GM21526 (cell line): ENCODE measurements around the gene ZNF205.
A peak's percentile ranks its signal among the peaks of the same experiment; 100 is the strongest.

ENCODE experiments used
- ATAC-seq: cut with Tn5 transposase; IDR thresholded peaks from one replicate; pipeline ENCODE4 v1.9.1; 2021; ENCODE audit warnings: moderate library complexity; ENCODE audit not compliant: unreplicated experiment, low FRiP score

The ZNF205 gene

DNA sequence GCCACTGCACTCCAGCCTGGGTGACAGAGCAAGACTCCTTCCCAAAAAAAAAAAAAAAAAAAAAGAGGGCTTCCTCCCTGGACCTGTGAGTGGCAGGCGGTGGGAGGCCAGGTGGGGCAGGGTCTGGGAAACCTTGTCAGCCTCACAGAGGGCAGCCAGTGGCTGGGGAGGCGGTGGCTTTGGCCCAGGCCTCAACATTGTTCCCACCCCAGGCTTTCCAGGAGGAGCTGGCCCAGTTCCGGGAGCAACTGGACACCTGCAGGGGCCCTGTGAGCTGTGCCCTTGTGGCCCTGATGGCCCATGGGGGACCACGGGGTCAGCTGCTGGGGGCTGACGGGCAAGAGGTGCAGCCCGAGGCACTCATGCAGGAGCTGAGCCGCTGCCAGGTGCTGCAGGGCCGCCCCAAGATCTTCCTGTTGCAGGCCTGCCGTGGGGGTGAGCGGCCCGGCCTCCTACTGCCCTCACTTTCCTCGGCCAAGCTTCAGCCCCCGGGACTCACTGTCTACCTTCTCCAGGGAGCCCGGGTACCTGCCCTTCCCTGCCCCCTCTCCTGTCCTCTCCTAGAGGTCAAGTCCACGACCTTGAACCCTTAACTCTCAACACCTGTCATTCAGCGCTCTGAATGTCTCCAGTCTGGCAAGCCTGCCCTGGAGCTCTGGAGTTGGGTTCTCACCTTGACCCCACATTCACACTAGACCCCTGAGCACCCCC lies 34.8 kb downstream of the ZNF205 start:
- no peak for ATAC-seq

DNA sequence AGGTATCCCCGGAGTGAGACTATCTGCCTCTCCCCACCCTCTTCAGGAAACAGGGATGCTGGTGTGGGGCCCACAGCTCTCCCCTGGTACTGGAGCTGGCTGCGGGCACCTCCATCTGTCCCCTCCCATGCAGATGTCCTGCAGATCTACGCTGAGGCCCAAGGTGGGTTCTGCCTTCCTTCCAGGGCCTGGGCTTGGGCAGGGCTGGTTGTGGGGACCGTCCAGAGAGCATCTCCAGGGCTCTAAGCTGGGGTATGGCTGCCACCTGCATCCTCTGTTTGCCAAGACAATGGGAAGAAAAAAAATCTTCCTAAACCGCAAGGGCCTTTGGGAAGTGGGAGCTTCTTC lies 35.3 kb downstream of the ZNF205 start:
- ATAC-seq = no peak

DNA sequence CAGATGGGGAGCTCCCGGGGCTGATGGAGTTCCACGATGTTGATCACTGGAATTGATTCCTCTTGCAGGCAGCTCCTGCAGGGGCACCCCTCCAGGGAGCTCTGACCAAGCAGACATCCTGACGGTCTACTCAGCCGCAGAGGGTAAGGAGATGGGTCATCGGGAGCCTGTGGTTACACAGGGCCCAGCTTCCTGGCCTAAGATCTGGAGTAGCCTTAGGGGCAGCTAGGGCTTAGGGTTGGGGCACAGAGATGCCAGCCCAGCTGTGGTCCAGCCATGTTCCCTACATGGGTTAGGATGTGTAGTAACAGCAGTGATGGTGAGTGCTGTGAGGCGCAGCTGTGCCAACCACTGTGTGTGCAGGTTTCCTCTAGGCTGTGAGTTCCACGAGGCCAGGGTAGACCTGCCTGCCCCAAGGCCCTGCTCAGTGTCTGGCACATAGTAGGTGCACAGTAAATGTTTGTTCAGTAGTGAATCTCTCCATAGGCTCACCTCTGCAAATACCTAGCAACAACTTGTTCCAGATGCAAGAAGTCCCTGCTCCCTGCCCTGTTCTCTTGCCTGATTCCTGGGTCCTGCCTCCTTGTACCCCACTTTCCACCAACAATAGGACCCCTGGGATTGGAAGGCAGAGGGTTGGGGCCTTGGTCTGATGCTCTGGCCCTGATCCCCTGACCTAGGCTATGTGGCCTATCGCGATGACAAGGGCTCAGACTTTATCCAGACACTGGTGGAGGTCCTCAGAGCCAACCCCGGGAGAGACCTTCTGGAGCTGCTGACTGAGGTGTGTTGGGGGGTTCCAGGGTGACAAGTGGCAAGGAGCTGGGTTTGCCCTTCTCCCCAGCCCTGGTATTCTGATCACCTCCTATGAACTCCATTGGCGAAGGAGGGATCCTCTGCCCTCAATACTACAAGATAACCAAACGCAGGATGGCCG lies 36.1 kb downstream of the ZNF205 start:
- no peak for ATAC-seq

DNA sequence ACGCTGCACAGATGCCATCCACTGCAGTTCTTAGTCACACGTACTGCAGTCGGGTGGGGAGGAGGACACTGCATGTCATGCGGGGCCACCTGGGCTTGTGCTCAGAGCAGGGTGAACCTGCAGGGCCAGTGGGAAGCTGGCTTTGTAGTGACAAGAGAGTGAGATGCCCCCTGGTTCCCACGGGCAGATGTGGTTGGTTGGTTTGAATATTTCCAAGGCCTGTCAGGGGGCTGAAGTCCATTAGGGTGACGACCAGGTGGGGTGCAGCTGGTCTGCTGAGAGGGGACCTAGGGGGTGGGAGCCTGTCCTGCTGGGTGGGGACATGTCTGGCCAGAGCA lies 36.8 kb downstream of the ZNF205 start:
- ATAC-seq = no peak

DNA sequence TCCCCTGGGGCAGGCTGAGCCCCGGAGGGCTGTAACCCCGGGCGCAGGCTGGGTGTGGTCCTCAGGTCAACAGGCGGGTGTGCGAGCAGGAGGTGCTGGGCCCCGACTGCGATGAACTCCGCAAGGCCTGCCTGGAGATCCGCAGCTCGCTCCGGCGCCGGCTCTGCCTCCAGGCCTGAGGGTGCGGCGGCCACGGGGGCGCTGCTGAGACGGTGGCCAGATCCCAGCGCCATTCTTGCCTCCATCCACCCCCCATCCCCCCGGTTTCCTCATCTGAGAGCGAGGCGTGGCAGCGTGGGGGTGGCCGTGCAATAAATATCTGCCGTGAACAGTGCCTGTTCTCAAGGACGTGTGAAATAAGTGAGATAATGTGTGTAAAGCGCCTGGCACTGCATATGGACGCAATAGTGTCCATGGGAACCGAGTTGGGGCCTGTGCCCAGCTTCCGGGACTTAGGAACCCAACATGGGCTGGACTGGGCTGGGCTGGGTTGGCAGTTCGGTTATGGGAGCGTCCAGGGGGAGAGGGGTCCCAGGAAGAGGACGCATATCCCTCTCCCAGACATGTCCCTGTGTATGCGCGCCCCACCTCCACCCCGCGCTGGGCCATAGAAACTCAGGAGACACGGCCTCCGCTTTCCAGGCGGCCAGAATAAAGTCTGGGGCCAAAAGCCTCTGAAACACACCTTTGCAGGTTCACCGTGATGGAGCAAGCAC lies 37.4 kb downstream of the ZNF205 start:
- peak; percentile 3 for ATAC-seq

DNA sequence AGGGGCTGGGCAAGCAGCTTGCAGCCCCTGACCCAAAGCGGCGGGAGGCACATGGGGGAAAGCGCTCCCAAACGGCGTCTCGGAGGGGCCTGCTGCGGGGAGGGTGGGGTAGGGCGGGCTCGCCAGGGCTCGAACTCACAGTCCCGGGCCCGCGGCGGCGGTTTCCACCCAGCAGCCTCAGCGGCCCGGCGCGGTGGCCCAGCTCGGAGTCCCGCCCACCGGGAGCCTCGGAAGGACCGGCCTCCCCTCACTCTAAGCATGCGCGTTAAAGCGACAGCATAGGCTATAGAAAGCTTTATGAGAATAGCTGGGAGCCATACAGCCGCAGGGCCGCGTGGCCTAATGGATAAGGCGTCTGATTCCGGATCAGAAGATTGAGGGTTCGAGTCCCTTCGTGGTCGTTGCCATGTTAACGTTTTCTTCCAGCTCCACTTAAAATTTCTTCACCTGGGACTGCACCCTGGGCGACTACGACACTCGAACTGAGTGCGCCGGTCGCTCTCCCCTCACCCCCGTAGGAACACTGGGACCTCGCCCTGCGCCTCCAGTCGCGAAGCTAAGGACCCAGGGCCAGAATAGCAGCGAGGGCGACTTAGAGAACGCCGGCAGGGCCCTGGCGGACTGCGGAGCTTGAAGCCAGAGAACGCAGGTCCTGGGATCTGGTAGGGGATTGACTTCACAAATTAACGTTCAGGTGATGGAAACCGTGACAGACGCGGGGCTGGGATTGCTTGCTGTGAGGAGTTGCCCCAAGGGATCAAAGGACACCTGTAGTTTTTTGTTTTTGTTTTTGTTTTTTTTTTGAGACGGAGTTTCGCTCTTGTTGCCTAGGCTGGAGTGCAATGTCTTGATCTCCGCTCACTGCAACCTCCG lies 38.2 kb downstream of the ZNF205 start:
- ATAC-seq = peak; percentile 60

DNA sequence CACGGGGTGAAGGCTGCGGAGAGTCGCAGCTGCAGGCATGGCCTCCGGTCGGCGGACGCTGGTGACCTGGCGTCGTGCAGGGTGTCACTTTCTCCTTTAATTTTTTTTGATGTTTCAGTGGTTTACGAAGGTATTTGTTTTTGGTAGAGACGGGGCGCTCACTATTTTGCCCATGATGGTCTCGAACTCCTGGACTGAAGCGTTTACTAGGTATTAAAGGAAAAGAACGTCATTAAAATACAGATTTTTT lies 39.6 kb downstream of the ZNF205 start:
- ATAC-seq = no peak

DNA sequence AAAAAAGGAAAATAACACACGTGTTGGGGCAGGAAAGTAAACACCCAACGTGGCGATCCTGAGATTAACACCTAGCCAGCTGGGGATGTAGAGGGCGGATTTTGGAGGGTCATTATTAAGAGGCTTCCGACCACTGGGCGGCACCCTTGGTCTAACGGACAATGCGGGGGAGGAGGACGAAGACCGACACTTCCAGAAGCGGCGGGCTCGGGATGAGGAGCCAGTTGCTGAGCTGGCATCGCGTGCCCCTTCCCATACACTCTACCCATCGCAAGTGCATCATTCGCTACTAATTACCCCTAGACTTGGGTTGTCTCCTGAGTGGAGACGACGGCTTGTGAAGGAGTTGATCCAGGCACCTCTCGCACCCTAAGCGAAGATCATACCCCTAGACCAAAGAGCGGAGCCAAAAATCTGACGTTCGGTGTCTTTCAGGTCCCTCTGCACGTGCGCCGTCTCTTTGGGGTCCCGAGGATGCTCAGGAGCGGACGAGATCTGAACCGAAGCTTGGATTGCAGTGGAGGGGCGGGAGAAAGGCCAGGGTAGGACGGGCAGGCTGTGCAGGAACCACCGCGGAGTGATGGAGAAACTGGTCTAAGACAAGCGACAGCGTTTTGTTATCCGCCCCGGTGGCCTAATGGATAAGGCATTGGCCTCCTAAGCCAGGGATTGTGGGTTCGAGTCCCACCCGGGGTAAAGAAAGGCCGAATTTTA lies 40.0 kb downstream of the ZNF205 start:
- no peak for ATAC-seq

DNA sequence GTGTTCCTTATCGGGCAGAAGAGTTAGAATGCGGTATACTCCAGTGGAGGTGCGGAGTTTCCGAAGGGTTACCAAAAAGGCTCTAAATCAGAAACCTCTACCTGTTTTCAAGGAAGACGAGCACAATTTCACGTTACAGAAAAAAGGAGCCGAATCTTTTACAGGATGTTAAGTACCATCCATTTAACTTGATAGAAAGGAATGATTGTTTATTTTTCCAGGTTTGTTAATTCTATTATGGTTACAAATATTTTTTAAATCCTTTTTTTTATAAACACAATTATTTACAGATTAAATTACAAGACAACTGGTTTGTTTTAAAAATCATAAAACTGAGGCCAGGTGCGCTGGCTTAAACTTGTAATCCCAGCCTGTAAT lies 40.6 kb downstream of the ZNF205 start:
- no peak for ATAC-seq

DNA sequence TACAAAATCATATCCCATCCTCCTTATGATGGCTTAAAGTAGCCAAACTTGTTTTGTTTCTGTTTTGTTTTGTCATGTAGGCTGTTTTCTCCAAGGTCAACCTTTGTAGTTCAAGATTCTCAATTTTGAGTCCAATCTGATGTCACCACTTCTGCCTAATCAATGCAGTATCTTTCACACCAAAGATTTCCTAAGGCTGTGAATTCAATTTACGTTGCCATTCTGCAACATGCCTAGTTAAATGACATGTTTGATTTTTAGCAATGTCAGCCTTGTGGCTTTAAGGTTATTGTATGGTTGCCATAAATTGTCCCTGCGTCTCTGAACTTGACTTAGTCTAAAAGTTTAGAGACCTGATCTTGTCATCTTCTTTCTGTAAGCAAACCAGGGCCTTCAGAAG lies 42.8 kb downstream of the ZNF205 start:
- ATAC-seq = no peak

DNA sequence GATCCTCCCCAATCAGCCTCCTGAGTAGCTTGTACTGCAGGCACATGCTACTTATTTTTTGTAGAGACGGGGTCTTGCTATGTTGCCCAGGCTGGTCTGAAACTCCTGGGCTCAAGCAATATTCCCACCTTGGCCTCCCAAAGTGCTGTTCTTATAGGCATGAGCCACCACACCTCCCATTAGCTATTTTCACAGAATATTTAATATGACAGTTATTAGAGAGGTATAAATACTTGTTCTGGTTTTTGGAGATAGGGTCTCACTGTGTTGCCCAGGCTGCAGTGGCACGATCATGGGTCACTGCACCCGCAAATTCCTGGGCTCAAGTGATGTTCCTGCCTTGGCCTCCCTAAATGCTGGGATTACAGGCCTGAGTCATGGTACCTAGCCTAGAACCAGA lies 43.6 kb downstream of the ZNF205 start:
- ATAC-seq = no peak

DNA sequence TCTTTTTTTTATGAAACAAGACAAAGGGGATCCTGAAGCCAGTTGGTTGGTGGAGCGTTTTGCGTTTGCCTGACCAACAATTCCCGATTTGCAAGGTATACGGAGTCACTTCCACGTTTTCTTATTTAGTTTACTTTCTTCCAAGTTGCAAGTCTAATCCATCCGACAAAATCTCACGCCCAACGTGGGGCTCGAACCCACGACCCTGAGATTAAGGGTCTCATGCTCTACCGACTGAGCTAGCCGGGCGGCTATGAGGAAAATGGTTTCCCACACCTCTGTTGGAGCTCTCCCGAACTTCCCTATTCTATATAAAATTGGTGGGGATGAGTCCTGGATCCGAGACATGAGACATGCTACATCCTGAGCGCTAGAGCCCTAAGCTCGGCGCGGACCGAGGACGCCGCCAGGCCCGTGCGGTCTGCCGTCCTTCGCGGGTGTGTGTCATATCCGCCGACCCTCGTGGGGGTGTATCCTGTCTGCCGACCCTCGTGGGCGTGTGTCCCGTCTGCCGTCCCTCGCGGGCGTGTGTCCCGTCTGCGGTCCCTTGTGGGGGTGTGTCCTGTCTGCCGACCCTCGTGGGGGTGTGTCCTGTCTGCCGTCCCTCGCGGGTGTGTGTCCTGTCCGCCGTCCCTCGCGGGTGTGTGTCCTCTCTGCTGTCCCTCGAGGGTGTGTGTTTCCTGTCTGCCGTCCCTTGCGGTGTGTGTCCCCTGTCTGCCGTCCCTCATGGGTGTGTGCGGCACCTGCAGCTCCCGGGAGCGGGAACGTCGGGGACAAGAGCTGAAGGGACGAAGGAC lies 45.0 kb downstream of the ZNF205 start:
- no peak for ATAC-seq

DNA sequence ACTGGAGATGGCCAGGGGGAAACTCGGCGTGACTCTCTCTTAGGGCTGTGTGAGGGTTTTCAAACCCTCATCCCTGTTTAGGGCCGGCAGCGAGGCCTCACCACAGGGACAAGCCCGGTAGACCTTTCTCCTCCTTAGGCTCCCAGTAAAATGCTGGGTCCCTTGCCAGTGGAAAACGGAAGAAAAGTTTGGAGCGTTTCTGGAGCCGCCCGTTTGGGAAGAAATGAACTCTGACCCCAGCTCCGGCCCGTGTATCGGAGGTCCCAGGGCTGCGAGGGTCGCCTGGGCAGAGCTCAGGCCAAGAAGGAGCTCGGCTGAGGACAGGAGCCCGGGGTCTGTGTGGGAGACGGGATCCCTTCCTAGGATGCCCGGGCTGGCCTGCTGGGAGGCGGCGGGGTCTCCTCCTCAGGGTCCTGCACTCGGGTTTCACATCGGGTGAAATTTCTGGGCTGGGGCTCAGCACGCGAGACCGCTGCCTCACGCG lies 45.7 kb downstream of the ZNF205 start:
- ATAC-seq = peak; percentile 4

DNA sequence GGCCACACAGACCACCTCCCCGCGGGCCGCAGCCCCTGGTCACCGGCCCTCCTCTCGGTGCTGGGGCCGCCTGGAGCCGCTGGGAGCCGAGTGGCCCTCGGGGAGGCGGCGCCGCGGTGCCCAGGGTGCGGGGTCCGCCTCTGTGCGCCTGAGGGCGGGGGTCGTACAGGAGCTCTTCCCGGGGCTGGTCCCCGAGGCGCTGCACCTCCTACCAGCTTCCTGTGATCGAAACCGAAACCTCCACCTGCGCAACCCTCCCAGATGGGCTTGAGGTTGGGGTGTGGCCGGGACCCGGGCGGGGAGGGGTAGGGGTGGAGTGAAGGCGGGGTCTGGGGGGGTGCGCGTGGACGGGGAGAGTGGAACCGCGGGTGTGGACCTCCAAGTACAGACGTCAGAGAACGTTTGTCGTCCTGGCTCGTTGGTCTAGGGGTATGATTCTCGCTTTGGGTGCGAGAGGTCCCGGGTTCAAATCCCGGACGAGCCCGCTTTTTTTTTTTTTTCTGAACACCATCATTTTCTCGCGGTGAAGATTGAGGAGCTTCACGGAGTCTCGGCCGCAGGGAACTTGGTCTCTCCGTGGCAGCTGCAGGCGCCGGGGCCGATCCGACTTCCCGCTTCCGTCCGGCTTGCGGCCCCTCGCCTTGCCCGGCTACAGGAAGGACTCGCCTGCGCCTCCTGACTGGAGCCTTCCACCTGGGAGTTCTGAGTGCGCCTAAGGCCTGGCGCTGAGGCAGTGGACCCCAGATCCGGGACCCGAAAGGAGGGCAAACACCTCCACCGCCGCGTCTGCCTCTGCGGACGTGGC lies 46.3 kb downstream of the ZNF205 start:
- peak; percentile 45 for ATAC-seq

DNA sequence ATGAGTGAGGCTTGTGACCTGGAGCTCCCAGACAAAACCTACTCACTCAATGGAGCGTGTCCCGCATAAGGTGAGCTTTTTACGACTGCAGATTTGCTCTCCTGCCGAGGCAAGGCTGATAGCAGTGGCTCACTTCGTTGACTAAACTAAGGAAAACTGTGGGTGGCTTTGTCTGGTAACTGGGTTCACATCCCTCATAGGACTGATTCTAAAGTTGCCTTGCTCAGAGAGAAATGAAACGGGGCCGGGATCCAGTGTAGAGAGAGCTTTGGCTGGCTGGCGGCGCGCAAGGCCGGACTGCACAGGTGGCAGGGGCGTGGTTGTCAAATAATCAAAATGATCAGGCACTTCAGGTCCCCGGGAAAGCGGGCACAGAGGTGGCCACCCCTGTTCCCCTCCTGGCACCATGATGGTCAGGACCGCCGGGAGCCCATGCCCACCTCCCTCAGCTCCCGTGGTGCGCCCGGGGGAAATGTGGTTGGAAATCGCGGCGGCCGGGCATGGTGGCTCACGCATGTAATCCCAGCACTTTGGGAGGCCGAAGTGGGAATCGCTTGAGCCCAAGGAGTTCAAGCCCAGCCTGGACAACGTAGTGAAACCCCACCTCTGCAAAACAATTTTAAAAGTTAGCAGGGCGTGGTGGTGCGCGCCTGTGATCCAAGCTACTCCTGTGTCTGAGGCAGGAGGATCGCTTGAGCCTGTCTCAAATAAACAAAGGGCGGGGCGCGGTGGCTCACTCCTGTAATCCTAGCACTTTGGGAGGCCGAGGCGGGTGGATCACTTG lies 49.0 kb downstream of the ZNF205 start:
- no peak for ATAC-seq

DNA sequence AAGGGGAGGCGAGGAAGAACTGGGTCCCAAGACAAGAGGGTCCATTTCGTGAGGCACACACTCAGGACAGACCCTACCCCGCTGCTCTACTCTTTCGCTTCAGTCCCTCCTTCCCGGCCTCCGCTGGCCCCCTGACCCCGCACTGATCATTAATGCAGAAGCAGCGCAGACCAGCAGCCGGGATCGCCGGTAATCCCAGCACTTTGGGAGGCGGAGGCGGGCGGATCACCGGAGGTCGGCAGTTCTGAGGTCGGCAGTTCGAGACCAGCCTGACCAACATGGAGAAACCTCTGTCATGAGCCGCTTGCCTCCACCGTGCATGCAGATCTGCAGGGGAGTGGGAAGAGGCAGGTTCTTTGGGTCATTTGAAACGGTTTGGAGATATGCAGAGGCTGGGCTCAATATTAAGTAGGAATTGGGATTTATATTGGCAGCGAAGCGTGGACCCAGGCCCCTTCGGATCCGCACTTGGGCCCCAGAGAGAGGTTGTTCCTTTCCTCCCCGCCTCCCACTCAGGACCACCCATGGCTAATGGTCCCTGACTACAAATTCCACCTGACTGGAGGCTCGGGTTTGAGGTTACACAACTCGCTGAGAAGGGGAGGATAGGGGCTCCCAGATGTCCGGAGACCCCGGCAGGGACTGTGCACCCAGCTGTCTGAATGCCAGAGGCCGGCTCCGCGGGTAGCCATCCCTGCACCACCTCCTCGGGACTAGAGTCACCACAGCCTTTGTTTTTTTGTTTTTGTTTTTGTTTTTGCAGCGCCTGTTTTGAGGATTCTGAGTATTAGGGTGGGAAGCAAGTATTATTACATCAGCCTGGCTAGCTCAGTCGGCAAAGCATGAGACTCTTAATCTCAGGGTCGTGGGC lies 52.0 kb downstream of the ZNF205 start:
- ATAC-seq = no peak
